ENCODE results near the gene RASSF10.

RASSF10 gene

GRCh38 chr11:13008625-13009475 is at the start of gene RASSF10:
RASSF10 (plus strand) TSS chr11:13009316; CDS start chr11:13009577, 261 bp downstream.
- no peak for DNase-seq

GRCh38 chr11:12961615-12962014 is 47.5 kb upstream of the RASSF10 start:
- DNase-seq = no peak

DNA sequence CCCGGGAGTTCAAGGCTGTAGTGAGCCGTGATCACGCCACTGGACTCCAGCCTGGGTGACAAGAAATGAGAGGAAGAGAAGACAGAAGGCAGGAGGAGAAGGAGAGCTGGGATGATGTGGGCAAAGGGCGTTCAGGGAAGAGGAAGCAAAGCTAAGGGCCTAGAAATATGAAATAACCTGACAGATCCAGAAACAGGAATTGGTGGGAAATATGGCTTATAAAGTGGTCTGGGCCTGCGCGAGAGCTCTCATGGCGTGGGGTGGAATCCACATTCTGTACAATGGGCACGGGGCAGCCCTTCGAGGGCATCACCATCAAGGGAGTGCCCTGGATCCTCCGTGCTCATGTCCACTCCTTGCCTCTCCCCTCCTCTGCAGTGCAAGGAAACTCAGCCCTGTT is 46.8 kb upstream of the RASSF10 start:
- DNase-seq = no peak

GRCh38 chr11:12963051-12963450 is 46.1 kb upstream of the RASSF10 start:
- no peak for DNase-seq

GRCh38 chr11:12963792-12964536 is 45.2 kb upstream of the RASSF10 start:
- DNase-seq = peak; percentile 37

DNA sequence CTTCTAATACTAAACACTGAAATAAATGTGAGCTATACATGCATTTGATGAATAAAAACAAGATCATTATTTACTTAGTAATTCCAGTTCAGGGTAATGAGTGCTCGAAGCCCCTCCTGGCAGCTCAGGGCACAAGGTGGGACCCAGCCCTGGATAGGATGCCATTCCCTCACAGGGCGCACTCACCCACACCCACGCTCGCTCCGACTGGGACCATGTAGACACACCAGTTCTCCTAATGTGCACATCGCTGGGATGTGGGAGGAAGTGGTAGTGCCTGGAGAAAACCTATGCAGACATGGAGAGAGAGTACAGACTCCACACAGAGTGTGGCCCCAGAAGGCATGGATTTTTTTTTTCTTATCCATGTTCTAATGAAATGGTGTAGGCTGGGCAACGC is 44.5 kb upstream of the RASSF10 start:
- DNase-seq = no peak

- DNase-seq = no peak
Observed at GRCh38 chr11:12966002-12966401, 43.1 kb upstream of the RASSF10 start.

GRCh38 chr11:12968101-12968500 is 41.0 kb upstream of the RASSF10 start:
- no peak for DNase-seq

DNA sequence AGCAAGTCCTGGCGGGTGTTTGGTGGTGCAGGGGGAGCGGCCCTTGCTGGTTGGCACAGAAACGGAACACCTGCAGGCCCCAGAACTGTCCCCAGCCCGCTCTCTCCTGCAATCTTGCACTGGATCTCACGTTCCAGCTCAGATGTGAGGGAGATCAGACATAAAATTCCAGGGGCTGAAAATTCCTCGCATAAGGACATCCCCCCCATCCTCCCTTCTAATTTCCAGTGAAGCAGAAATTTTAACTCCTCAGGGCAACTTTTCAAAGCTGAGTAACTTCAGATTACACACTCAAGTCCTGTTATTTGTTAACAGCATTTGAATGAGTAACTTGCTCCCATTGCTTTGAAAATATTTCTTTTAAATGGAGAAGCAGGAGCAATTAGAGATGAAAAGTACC is 40.3 kb upstream of the RASSF10 start:
- DNase-seq = no peak

GRCh38 chr11:12971955-12972354 is 37.2 kb upstream of the RASSF10 start:
- DNase-seq = no peak

DNA sequence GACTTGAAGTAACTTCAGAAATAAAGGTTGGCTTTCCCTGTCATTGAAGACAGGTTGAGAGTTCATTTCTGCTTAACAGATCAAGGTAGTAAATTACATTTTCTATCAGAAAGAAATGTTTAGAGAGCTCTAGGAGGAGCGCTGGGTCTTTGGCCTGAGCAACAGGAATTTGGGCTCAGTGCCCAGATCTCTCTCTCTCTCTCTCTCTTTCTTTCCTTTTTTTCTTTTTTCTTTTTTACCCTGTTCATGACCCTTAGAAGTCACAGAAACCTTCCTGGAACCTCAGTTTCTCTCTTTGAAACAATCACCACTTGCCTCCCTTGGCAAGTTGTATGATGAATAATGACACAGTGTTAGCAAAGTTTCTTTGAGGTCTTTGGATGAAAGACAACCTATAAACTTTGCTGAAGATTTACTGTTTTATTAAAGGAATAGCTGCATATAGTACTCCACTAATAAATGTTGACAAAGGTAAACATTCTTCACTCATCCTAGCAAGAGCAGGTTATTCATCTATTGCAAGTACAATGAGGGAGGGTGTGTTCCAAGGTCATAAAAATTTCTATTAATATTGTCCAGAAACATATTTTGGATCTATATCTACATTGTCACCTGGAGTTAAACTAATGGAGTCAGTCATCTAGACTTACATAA is 35.5 kb upstream of the RASSF10 start:
- no peak for DNase-seq

DNA sequence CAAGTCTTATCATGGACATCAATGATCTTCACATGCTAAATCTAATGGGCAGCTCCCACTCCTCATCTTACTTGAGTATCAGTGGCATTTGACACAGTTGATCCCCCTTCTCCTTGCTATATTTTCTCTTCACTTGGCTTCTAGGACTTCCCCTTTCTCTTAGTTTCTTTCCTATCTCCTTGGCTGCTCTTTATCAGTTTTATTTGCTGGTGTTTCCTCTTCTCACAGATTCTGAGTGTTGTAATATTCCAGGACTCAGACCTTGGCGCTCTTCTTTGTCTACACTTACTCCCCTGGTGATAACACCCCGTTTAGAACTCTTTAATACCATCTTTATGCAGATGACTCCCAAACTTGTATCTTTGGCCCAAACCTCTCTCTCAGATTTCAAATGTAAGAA is 33.9 kb upstream of the RASSF10 start:
- DNase-seq = no peak

DNA sequence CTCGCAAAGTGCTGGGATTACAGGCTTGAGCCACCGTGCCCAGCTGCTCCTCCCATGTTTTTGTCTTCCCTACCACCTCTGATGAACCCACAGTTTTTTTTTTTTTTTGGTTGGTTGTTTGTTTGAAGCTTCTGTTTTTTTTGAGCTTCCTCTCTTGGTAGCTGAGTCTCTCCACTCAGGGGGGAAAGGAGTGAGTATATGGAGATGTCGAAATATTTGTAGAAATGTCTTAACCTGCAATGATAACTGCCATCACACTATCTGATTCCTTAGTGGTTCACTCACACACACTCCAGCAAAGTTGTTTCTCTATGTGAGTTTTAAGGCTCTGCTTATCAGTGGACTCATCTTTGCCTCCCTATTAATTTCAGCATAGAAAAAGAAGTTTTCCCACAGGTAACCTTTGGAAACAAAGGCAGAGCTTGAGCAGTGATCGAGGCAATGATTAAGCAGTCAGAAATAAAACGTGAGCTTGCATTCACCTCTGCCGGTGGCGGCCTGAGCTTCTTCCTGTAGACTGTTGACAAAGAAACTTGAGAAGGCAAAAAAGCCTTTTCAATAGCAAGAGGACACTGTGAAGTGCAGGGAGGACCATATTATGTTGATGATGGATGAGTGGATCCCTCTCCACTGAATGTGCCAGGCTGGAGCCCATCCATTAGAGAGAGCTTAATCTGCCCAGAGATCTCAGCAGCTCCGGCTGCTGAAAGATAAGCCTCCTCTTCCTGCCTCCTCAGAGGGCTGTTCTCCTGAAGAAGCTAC is 29.0 kb upstream of the RASSF10 start:
- DNase-seq = no peak

DNA sequence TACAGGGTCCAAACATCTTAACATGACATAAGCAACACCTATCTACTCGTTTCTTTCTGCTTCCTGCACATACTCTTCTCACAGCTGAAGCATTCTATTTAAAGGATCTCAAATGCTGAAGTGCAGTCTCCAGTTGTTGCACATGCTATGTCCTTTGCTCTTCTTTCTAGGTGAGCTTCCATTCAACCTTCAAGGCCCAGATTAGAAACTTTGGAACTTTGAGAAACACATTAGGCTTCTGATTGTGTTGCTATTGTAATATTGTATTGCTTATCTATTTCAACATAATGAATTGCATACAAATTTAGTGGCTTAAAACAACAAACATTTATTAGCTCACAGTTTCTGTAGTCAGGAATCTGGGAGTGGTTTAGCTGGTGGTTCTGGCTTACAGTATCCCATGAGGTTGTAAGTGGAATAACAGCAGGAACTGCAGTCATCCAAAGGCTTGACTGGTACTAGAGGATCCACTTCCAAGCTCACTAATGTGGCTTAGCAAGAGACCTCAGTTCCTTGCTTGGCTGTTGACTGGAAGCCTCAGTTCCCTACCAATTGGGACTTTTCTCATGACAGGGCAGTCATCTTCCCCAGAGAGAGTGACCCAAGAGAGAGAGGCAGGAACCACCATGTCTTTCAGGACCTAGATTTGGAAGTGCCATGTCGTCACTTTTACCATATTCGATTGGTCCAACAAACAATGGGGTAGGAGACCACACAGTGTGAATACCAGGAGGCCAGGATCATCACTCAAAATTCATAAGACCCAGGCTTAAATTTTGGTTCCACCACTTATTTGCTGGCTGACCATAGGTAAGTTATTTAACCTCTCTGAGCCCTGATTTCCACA is 27.2 kb upstream of the RASSF10 start:
- no peak for DNase-seq

- no peak for DNase-seq
Observed at GRCh38 chr11:12983336-12983735, 25.8 kb upstream of the RASSF10 start.

DNA sequence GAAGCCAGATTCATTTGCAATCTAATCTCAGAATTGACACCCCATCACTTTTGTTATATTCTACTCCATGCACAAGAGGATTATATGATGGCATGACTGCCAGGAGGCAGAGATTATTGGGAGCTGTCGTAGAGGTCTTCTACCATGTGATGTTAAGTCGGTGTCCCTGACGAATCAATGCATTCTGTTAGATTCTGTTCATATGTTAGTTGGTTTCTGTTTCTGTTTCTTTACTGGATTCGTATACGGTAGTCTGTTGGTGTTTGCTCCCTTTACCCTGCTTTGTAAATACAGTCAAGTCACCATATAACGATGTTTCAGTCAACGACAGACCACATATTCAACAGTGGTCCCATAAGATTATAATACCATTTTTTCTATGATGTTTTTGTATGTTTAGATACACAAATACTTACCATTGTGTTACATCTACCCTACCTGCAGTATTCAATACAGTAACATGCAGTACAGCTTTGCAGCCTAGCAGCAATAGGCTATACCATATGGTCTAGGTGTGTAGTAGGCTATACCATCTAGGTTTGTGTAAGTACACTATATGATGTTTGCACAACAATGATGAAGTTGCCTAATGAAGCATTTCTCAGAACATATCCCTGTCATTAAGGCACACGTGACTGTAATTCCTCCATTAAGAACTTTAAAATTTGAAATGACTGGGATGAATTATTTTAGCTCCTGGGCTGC is 22.8 kb upstream of the RASSF10 start:
- no peak for DNase-seq

GRCh38 chr11:12989428-12990161 is 19.5 kb upstream of the RASSF10 start:
- DNase-seq = no peak

DNA sequence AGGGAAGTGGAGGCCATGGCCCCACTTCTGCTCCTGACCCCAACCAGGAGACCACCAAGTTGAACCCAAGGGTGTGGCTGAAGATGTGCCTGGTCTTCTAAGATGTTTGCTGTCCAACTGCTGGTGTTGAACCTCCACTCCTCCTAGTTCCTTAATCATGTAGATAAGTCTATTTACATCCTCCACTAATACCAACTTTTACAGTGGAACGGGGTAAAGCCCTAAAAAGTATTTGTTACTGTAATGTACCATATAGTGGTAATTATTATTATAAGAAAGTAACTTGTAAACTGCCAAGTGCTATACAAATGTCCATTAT is 19.0 kb upstream of the RASSF10 start:
- DNase-seq = no peak

DNA sequence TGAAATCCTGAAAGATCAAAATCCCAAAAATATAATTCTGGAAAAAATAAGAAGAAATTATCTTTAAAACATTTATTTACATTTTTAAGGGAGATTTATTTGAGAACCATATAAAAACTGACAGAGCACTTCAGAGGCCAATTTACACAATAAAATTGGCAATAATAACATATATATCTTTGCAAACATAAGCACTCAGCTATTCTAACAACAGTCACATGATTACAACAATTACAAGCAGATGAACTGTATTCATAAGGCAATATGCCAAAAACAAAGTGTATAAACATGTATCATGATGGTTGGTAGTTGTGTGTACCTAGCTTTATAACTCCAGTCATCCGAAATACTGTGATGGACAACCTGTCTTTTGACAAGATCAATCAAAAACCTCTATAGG is 17.7 kb upstream of the RASSF10 start:
- no peak for DNase-seq

DNA sequence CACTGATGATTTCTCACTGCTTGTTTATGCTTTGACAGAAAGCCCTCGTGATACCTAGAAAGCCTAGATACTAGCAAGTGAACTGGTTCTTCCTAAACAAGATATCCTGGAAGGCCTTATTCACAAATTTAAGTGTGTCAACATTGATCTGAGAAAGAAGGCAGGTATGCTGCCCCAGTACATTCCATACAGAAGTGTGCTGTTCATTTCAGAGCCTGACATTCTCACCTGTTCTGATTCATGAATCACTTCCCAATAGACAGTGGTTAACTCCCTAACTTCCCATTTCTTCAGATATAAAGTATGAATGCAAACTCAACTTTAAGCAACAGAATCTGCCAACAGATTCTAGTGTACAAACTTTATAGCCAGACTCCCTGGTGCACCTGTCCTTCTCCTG is 15.5 kb upstream of the RASSF10 start:
- no peak for DNase-seq

DNA sequence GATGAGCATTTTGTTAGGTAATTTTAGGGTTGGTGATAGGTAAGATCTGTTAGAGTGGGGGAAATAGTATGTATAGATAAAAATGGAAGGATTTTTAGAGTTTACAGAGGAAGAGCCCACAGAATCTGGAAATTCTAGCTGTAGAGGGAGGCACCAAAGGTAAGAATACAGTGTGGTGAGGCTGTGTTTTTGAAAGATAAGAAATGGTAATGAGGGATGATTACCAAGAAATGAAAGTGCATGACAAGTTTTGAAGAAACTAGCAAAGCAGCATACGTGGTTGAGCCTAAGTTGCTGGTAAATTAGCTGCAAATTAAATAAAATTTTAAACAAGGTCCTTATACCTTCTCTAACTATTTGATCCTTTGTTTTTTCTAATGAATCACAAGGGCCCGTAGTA is 14.6 kb upstream of the RASSF10 start:
- no peak for DNase-seq

Data from CD4-positive, alpha-beta T cell treated with Interferon gamma for 1 hour (primary cell).